HL-60 (cell line): Measurements from ENCODE around the gene TEC.
A peak's percentile ranks its signal among the peaks of the same experiment; 100 is the strongest.
"Not testable (repeated sequence)": the region's sequence is repeated elsewhere in the genome, so short reads cannot be mapped to it uniquely, and the experiment has no call there.

Source experiments
- DNase-seq, 2 experiments: peaks; one replicate each; pipeline ENCODE4 v3.0.0-alpha.2; 2010 to 2020; ENCODE audit warnings: low read depth in 1 of 2, low spot score in 1 of 2
- H3K27ac ChIP-seq: fragments of 250-450 bp; sonication (Bioruptor Pico); replicated peaks from 2 replicates; pipeline ENCODE4 v1.5.1; 2020; ENCODE audit warnings: mild to moderate bottlenecking, moderate library complexity
- H3K27me3 ChIP-seq: fragments of 250-450 bp; sonication (Bioruptor Pico); 2 replicates; pipeline ENCODE4 v1.5.1; 2021; ENCODE audit warnings: mild to moderate bottlenecking, moderate library complexity; ENCODE audit not compliant: insufficient read depth, poor library complexity, severe bottlenecking
- H3K4me3 ChIP-seq: replicated peaks from 2 replicates; pipeline ENCODE4 v1.5.1; 2011; ENCODE audit warnings: mild to moderate bottlenecking, control low read depth, low read length; ENCODE audit not compliant: insufficient read depth
- GABPA ChIP-seq: IDR thresholded peaks from 2 replicates; pipeline ENCODE4 v1.6.1; 2012; ENCODE audit warnings: low read depth
- POLR2AphosphoS5 ChIP-seq: IDR thresholded peaks from 2 replicates; pipeline ENCODE4 v1.6.1; 2012; ENCODE audit warnings: low read depth
- SPI1 ChIP-seq: IDR thresholded peaks from 2 replicates; pipeline ENCODE4 v1.6.1; 2012; ENCODE audit warnings: low read depth, mild to moderate bottlenecking, borderline replicate concordance
- TF ChIP-seq, protein P1 (sequence below): IDR thresholded peaks from 2 replicates; pipeline ENCODE4 v1.6.1; 2012; ENCODE audit warnings: low read depth; ENCODE audit not compliant: insufficient replicate concordance
- TF ChIP-seq, protein P2 (sequence below): IDR thresholded peaks from one replicate; pipeline ENCODE4 v1.5.1; 2011; ENCODE audit warnings: low read length, control low read depth, inconsistent platforms; ENCODE audit not compliant: insufficient read depth

Gene TEC

GRCh38 chr4:48295116-48295515 is 25.5 kb upstream of the TEC start:
- no peak for DNase-seq
- TF ChIP-seq SPI1 (no peak), GABPA (no peak), POLR2AphosphoS5 (no peak)
- TF ChIP-seq, protein P1, sequence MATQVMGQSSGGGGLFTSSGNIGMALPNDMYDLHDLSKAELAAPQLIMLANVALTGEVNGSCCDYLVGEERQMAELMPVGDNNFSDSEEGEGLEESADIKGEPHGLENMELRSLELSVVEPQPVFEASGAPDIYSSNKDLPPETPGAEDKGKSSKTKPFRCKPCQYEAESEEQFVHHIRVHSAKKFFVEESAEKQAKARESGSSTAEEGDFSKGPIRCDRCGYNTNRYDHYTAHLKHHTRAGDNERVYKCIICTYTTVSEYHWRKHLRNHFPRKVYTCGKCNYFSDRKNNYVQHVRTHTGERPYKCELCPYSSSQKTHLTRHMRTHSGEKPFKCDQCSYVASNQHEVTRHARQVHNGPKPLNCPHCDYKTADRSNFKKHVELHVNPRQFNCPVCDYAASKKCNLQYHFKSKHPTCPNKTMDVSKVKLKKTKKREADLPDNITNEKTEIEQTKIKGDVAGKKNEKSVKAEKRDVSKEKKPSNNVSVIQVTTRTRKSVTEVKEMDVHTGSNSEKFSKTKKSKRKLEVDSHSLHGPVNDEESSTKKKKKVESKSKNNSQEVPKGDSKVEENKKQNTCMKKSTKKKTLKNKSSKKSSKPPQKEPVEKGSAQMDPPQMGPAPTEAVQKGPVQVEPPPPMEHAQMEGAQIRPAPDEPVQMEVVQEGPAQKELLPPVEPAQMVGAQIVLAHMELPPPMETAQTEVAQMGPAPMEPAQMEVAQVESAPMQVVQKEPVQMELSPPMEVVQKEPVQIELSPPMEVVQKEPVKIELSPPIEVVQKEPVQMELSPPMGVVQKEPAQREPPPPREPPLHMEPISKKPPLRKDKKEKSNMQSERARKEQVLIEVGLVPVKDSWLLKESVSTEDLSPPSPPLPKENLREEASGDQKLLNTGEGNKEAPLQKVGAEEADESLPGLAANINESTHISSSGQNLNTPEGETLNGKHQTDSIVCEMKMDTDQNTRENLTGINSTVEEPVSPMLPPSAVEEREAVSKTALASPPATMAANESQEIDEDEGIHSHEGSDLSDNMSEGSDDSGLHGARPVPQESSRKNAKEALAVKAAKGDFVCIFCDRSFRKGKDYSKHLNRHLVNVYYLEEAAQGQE = no peak
- TF ChIP-seq, protein P2, sequence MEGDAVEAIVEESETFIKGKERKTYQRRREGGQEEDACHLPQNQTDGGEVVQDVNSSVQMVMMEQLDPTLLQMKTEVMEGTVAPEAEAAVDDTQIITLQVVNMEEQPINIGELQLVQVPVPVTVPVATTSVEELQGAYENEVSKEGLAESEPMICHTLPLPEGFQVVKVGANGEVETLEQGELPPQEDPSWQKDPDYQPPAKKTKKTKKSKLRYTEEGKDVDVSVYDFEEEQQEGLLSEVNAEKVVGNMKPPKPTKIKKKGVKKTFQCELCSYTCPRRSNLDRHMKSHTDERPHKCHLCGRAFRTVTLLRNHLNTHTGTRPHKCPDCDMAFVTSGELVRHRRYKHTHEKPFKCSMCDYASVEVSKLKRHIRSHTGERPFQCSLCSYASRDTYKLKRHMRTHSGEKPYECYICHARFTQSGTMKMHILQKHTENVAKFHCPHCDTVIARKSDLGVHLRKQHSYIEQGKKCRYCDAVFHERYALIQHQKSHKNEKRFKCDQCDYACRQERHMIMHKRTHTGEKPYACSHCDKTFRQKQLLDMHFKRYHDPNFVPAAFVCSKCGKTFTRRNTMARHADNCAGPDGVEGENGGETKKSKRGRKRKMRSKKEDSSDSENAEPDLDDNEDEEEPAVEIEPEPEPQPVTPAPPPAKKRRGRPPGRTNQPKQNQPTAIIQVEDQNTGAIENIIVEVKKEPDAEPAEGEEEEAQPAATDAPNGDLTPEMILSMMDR = no peak
- H3K27me3 ChIP-seq = no peaks in the 10 kb centered on the region
- no peak overlapping the region for H3K4me3 ChIP-seq
- no peak overlapping the region for H3K27ac ChIP-seq

DNA sequence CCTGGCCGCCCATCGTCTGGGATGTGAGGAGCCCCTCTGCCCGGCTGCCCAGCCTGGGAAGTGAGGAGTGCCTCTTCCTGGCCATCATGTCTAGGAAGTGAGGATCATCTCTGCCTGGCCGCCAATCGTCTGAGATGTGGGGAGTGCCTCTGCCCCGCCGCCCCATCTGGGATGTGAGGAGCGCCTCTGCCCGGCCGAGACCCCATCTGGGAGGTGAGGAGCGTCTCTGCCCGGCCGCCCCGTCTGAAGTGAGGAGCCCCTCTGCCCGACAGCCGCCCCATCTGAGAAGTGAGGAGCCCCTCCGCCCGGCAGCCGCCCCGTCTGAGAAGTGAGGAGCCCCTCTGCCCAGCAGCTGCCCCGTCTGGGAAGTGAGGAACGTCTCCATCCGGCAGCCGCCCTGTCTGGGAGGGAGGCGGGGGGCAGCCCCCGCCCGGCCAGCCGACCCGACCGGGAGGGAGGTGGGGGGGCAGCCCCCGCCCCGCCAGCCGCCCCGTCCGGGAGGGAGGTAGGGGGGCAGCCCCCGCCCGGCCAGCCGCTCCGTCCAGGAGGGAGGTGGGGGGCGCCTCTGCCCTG is 22.7 kb upstream of the TEC start:
- H3K4me3 ChIP-seq, H3K27ac ChIP-seq, DNase-seq, H3K27me3 ChIP-seq: not testable (repeated sequence)

DNA sequence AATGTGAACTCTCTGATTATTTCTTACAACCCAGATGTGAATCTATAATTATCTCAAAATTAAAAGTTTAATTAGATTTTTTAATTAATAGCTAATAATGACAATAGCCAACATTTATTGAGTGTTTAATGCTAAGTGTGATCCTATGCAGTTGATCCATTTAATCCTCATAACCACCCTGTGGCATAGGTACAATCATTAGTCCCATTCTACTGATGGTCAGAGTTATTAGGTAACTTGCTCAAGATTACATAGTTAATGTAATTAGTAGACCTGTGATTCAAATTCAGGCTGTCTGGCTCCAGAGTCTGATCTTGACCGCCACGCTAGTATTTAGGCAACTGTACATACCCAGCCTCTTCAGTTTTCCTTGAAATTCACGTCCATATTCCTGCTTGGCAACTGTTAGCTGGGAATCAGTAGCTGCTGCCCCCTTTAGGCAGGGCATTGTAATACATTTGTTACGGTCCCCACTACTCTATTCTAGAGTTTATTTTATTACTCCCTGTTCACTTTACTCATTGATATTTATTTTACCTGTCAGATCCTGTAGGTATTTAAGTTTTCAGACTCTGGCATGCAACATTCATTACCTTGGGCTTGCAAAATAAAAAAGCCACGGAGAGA is 20.6 kb upstream of the TEC start:
- peak in 1 of 2 experiments; percentile 19 for DNase-seq
- Histone ChIP-seq H3K27ac (no peak overlapping the region), H3K27me3 (no peaks in the 10 kb centered on the region), H3K4me3 (no peak overlapping the region)
- no peak for TF ChIP-seq GABPA
- TF ChIP-seq, protein P2 = peak; percentile 56

GRCh38 chr4:48286060-48286459 is 16.4 kb upstream of the TEC start:
- not testable (repeated sequence) for H3K27ac ChIP-seq

GRCh38 chr4:48285640-48286039 is 16.0 kb upstream of the TEC start:
- not testable (repeated sequence) for H3K27ac ChIP-seq, DNase-seq, H3K4me3 ChIP-seq, H3K27me3 ChIP-seq

More at GRCh38 chr4:48286060-48286459, 16.4 kb upstream of the TEC start:
- H3K27me3 ChIP-seq, H3K4me3 ChIP-seq, DNase-seq: not testable (repeated sequence)

- TF ChIP-seq SPI1 = no peak
- TF ChIP-seq, protein P2 = no peak
- TF ChIP-seq, protein P1 = no peak
- no peak for TF ChIP-seq POLR2AphosphoS5
- no peak for TF ChIP-seq GABPA
- no peak overlapping the region for H3K27ac ChIP-seq
These were observed 6.0 kb upstream of the TEC start for GRCh38 chr4:48275686-48276085.

More at GRCh38 chr4:48275686-48276085, 6.0 kb upstream of the TEC start:
- no peaks in the 10 kb centered on the region for H3K27me3 ChIP-seq
- H3K4me3 ChIP-seq = no peak overlapping the region
- no peak for DNase-seq
